H9 (cell line): ENCODE measurements around the gene NSRP1. TPM values are rescaled to one million over a fixed set of nuclear protein-coding genes. Genes with fewer than 3 reads are reported as not detected.

Source experiments
- DNase-seq: peaks from one replicate; pipeline ENCODE4 v3.0.0-alpha.2; 2017
- H2AFZ ChIP-seq: one replicate; pipeline ENCODE4 v1.6.1; 2013; ENCODE audit warnings: mild to moderate bottlenecking, low read length, control low read depth, moderate library complexity
- H2AK5ac ChIP-seq: 2 replicates; pipeline ENCODE4 v1.6.1; 2013; ENCODE audit warnings: low read length, control low read depth, mixed read lengths; ENCODE audit not compliant: insufficient read length
- H2BK120ac ChIP-seq: one replicate; pipeline ENCODE4 v1.6.1; 2013; ENCODE audit warnings: low read depth, mild to moderate bottlenecking, low read length, control low read depth, inconsistent platforms; ENCODE audit not compliant: poor library complexity, severe bottlenecking
- H2BK12ac ChIP-seq: 2 replicates; pipeline ENCODE4 v1.6.1; 2013; ENCODE audit warnings: low read length, control low read depth, mixed read lengths, low read depth; ENCODE audit not compliant: insufficient read length
- H2BK15ac ChIP-seq: 2 replicates; pipeline ENCODE4 v1.6.1; 2013; ENCODE audit warnings: low read depth, low read length, control low read depth
- H2BK20ac ChIP-seq: one replicate; pipeline ENCODE4 v1.6.1; 2013; ENCODE audit warnings: low read depth, mild to moderate bottlenecking, low read length, control low read depth, inconsistent platforms; ENCODE audit not compliant: poor library complexity, severe bottlenecking
- H2BK5ac ChIP-seq: 2 replicates; pipeline ENCODE4 v1.6.1; 2013; ENCODE audit warnings: low read length, control low read depth, mixed read lengths; ENCODE audit not compliant: insufficient read length
- H3K14ac ChIP-seq: 2 replicates; pipeline ENCODE4 v1.6.1; 2013; ENCODE audit warnings: low read length, control low read depth; ENCODE audit not compliant: insufficient read depth
- H3K18ac ChIP-seq: 2 replicates; pipeline ENCODE4 v1.6.1; 2013; ENCODE audit warnings: low read depth, mild to moderate bottlenecking, mixed read lengths, low read length, control low read depth; ENCODE audit not compliant: insufficient read length
- H3K23ac ChIP-seq: 2 replicates; pipeline ENCODE4 v1.6.1; 2013; ENCODE audit warnings: low read length, control low read depth, mixed read lengths, low read depth; ENCODE audit not compliant: insufficient read length
- H3K23me2 ChIP-seq: 2 replicates; pipeline ENCODE4 v1.6.1; 2013; ENCODE audit warnings: low read depth, mild to moderate bottlenecking, mixed read lengths, low read length, control low read depth; ENCODE audit not compliant: insufficient read length, poor library complexity, severe bottlenecking
- H3K27ac ChIP-seq: 2 replicates; pipeline ENCODE4 v1.5.1; 2013; ENCODE audit warnings: low read length, control low read depth, mixed read lengths, low read depth; ENCODE audit not compliant: insufficient read length
- H3K27me3 ChIP-seq: 2 replicates; pipeline ENCODE4 v1.6.1; 2013; ENCODE audit warnings: low read length, control low read depth, inconsistent platforms; ENCODE audit not compliant: insufficient read depth
- H3K4ac ChIP-seq: 2 replicates; pipeline ENCODE4 v1.6.1; 2013; ENCODE audit warnings: low read depth, mild to moderate bottlenecking, control low read depth, inconsistent platforms, low read length, moderate library complexity
- H3K4me1 ChIP-seq: 2 replicates; pipeline ENCODE4 v1.6.1; 2013; ENCODE audit warnings: low read length, control low read depth, inconsistent platforms; ENCODE audit not compliant: insufficient read depth
- H3K4me2 ChIP-seq: 2 replicates; pipeline ENCODE4 v1.6.1; 2013; ENCODE audit warnings: low read length, control low read depth, mixed read lengths; ENCODE audit not compliant: insufficient read length, insufficient read depth
- H3K56ac ChIP-seq: 2 replicates; pipeline ENCODE4 v1.6.1; 2013; ENCODE audit warnings: low read depth, mild to moderate bottlenecking, mixed read lengths, low read length, control low read depth; ENCODE audit not compliant: insufficient read length
- H3K79me1 ChIP-seq: 2 replicates; pipeline ENCODE4 v1.6.1; 2013; ENCODE audit warnings: low read depth, mild to moderate bottlenecking, moderate library complexity, low read length, control low read depth, inconsistent platforms; ENCODE audit not compliant: insufficient read depth, poor library complexity, severe bottlenecking
- H3K79me2 ChIP-seq: 2 replicates; pipeline ENCODE4 v1.6.1; 2013; ENCODE audit warnings: low read length, control low read depth, inconsistent platforms; ENCODE audit not compliant: insufficient read depth
- H3K9ac ChIP-seq: 2 replicates; pipeline ENCODE4 v1.6.1; 2013; ENCODE audit warnings: low read length, control low read depth, mixed read lengths; ENCODE audit not compliant: insufficient read length; ENCODE audit errors: extremely low read depth
- H3K9me3 ChIP-seq: one replicate; pipeline ENCODE4 v1.6.1; 2013; ENCODE audit warnings: low read depth, low read length, inconsistent platforms; ENCODE audit not compliant: control insufficient read depth
- H3T11ph ChIP-seq: one replicate; pipeline ENCODE4 v1.6.1; 2013; ENCODE audit warnings: mild to moderate bottlenecking, low read length, control low read depth, inconsistent platforms
- H4K20me1 ChIP-seq: one replicate; pipeline ENCODE4 v1.6.1; 2013; ENCODE audit not compliant: control insufficient read depth, insufficient read length, insufficient read depth
- H4K5ac ChIP-seq: 2 replicates; pipeline ENCODE4 v1.6.1; 2013; ENCODE audit warnings: low read depth, mild to moderate bottlenecking, mixed read lengths, low read length, control low read depth; ENCODE audit not compliant: insufficient read length
- H4K8ac ChIP-seq: replicated peaks from 2 replicates; pipeline ENCODE4 v1.6.1; 2013; ENCODE audit warnings: low read length, control low read depth, mixed read lengths, low read depth; ENCODE audit not compliant: insufficient read length
- H4K91ac ChIP-seq: 2 replicates; pipeline ENCODE4 v1.6.1; 2013; ENCODE audit warnings: low read depth, mild to moderate bottlenecking, moderate library complexity, mixed read lengths, low read length, control low read depth; ENCODE audit not compliant: insufficient read length
- H3K27ac Mint-ChIP-seq, 3 experiments: 2 replicates in 2 of 3; 3 replicates in 1 of 3; pipeline ENCODE4 v1.8.0; 2020 to 2021; ENCODE audit warnings: mixed read lengths in 3 of 3, mild to moderate bottlenecking in 1 of 3, moderate library complexity in 1 of 3
- H3K27me3 Mint-ChIP-seq: 2 replicates; pipeline ENCODE4 v1.8.0; 2021; ENCODE audit warnings: low read depth, mild to moderate bottlenecking, moderate library complexity, mixed read lengths
- H3K36me3 Mint-ChIP-seq, 3 experiments: 2 replicates in 2 of 3; 3 replicates in 1 of 3; pipeline ENCODE4 v1.8.0; 2020 to 2021; ENCODE audit warnings: low read depth in 3 of 3, mixed read lengths in 3 of 3; ENCODE audit not compliant: insufficient read depth in 1 of 3
- H3K4me1 Mint-ChIP-seq, 2 experiments: 2 replicates each; pipeline ENCODE4 v1.8.0; 2020; ENCODE audit warnings: mixed read lengths in 2 of 2
- H3K4me3 Mint-ChIP-seq, 2 experiments: 2 replicates in 1 of 2; 3 replicates in 1 of 2; pipeline ENCODE4 v1.8.0; 2020 to 2021; ENCODE audit warnings: mild to moderate bottlenecking in 2 of 2, mixed read lengths in 2 of 2, moderate library complexity in 1 of 2
- H3K9me3 Mint-ChIP-seq, 2 experiments: 2 replicates in 1 of 2; 3 replicates in 1 of 2; pipeline ENCODE4 v1.8.0; 2020; ENCODE audit warnings: mild to moderate bottlenecking in 2 of 2, mixed read lengths in 2 of 2, moderate library complexity in 1 of 2
- WGBS: extraction: QIAGEN DNeasy Blood & Tissue Kit; methylation state at CpG from one replicate; pipeline ENCODE4 v1.1.7; 2013; ENCODE audit warnings: missing lambda C conversion rate, low lambda C conversion rate, mixed read lengths; ENCODE audit not compliant: insufficient read length; ENCODE audit errors: extremely low coverage; 5-methylcytosine and 5-hydroxymethylcytosine counted together
- microRNA-seq: library from miRNA; unstranded; fragments of <30 nt; microRNA quantifications from one replicate; pipeline ENCODE4, GENCODE V29; 2020; ENCODE audit warnings: borderline microRNAs expressed
- total RNA-seq: library from RNA; stranded (reverse); gene quantifications from 2 replicates; pipeline ENCODE4 v1.2.1, GENCODE V29; 2021
- TF ChIP-seq, protein P1 (sequence below): fragments of 200-600 bp; sonication (generic); conservative IDR thresholded peaks from 3 replicates; pipeline ENCODE4 v1.8.0; 2021; ENCODE audit warnings: antibody characterized with exemption, mild to moderate bottlenecking

Gene NSRP1
- total RNA-seq, 1 experiment from 2014 or later, result 33.3 TPM

DNA sequence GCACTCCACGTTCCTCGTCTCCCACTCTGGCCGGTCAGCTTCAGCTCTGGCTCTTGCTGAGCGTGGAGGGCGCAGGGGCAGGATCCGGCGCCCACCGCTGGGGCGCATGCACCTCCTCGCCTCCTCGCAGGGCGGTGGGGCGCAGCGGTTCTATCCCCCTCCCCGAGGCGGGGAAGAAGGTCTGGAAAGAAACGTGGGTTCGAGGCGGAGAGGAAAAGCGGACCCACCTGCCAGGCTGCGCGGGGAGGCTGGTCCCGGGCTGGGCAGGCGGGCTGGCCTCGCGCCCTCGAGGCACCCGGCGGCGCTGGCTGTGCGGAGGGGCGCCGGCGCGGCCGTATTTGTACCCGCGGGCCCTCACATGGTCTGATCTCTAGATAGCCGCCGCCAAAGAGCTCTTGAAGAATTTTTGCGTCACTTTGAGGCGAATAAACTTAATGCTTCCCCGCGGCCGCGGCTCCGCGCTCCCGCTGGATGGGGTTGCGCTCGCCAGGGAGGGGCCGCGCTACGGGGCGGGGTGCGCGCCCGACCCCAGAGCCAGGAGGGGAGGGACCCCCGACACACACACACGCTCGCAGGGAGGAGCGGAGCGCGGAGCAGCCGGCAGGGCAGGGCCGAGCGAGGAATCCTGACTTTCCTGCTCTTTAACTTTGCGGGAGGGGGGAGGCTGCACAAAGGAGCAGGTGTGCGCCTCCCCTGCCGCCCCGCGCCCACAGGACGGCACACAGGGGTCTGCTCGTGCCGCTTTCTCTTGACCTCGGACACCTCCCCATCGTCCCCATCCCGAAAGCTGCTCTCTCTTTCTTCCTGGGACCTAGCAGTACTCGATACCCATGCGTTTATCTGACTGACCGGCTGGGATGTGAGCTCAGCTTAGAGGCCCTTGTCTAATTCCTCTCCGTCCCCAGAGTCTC, 119.0 kb downstream of the NSRP1 start, which contains the start of gene SLC6A4:
Gene SLC6A4, minus strand, starts transcription at position 312 of the 911 bp plus-strand sequence. CDS start 13,739 bp downstream, outside the sequence.
- Histone ChIP-seq H3K23ac (no peak within 1 kb of the TSS), H3K9me3 (no peaks in the 10 kb centered on the region), H2AK5ac (no peak within 1 kb of the TSS), H2BK5ac (no peak within 1 kb of the TSS), H3K23me2 (peaks cover 5% of the 10 kb centered on the region), H3K4me1 (no peaks in the 10 kb centered on the region), H2BK12ac (no peak within 1 kb of the TSS), H3K4me2 (peak within 1 kb of the TSS; percentile 68), H3K79me2 (no peaks in the 10 kb centered on the region), H4K8ac (no peak within 1 kb of the TSS), H2BK20ac (no peak within 1 kb of the TSS), H3T11ph (no peak within 1 kb of the TSS), H3K27me3 (peaks cover 33% of the 10 kb centered on the region; the same call in 1 of the 2 replicates), H4K20me1 (no peaks in the 10 kb centered on the region), H3K9ac (no peak within 1 kb of the TSS), H3K27ac (no peak within 1 kb of the TSS), H2BK120ac (no peak within 1 kb of the TSS), H2BK15ac (no peak within 1 kb of the TSS), H4K5ac (no peak within 1 kb of the TSS), H3K79me1 (no peaks in the 10 kb centered on the region), H2AFZ (no peak within 1 kb of the TSS), H3K18ac (peak within 1 kb of the TSS; percentile 33), H3K56ac (no peak within 1 kb of the TSS), H3K4ac (no peak within 1 kb of the TSS), H4K91ac (no peak within 1 kb of the TSS), H3K14ac (peak within 1 kb of the TSS; percentile 22; the same call in 1 of the 2 replicates)
- Mint-ChIP-seq H3K27me3 (peaks cover 83% of the 10 kb centered on the region), H3K36me3 (peaks cover 0 to 6% (median 5%) of the 10 kb centered on the region in 3 experiments; a peak in 4 of 7 replicates), H3K9me3 (peaks cover 6 to 9% of the 10 kb centered on the region in 2 experiments), H3K4me3 (peak within 1 kb of the TSS; percentile 54 to 86), H3K4me1 (peaks cover 27 to 30% of the 10 kb centered on the region in 2 experiments), H3K27ac (peak within 1 kb of the TSS in 1 of 3 experiments; percentile 43; a peak in 1 of 7 replicates)
- WGBS, result no CpG with 5 or more reads among the region's 82 CpGs
- peak; percentile 60 for DNase-seq
- TF ChIP-seq, protein P1, sequence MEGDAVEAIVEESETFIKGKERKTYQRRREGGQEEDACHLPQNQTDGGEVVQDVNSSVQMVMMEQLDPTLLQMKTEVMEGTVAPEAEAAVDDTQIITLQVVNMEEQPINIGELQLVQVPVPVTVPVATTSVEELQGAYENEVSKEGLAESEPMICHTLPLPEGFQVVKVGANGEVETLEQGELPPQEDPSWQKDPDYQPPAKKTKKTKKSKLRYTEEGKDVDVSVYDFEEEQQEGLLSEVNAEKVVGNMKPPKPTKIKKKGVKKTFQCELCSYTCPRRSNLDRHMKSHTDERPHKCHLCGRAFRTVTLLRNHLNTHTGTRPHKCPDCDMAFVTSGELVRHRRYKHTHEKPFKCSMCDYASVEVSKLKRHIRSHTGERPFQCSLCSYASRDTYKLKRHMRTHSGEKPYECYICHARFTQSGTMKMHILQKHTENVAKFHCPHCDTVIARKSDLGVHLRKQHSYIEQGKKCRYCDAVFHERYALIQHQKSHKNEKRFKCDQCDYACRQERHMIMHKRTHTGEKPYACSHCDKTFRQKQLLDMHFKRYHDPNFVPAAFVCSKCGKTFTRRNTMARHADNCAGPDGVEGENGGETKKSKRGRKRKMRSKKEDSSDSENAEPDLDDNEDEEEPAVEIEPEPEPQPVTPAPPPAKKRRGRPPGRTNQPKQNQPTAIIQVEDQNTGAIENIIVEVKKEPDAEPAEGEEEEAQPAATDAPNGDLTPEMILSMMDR, result no peak

Small RNAs within 50 kb of the gene (microRNA-seq; reads per million reads assigned to microRNA genes)
- gene MIR423, result not detected

Other genes with a start within 250 kb of the NSRP1 start
- 11.8 and 14.6 TPM in 2 replicates for gene SSH2, start 186.6 kb upstream of the NSRP1 start, total RNA-seq
- gene EFCAB5, start 175.2 kb upstream of the NSRP1 start, total RNA-seq, result not detected in 2 replicates
- gene SLC6A4, start 118.9 kb downstream of the NSRP1 start, total RNA-seq, result 0.02 and 0.44 TPM in 2 replicates
- 74.7 and 79.9 TPM in 2 replicates for gene BLMH, start 175.1 kb downstream of the NSRP1 start, total RNA-seq
- not detected in 2 replicates for gene TMIGD1, start 217.2 kb downstream of the NSRP1 start, total RNA-seq